CD4-positive, alpha-beta T cell treated with Interleukin-15 for 4 hours (primary cell): ENCODE data around the gene TSPAN7.
A peak's percentile ranks its signal among the peaks of the same experiment; 100 is the strongest.

Experiments used
- DNase-seq: peaks from one replicate; pipeline ENCODE4 v3.0.0-alpha.2; 2020; ENCODE audit warnings: low spot score

TSPAN7 gene

GRCh38 chrX:38561126-38561868, at the start of gene TSPAN7:
Gene TSPAN7 (plus strand): TSS chrX:38561542. CDS start chrX:38561547, 5 bp downstream.
- peak; percentile 73 for DNase-seq

- no peak for DNase-seq
Measured at GRCh38 chrX:38513112-38513742, 48.1 kb upstream of the TSPAN7 start.

GRCh38 chrX:38514016-38514854, 47.1 kb upstream of the TSPAN7 start:
- no peak for DNase-seq

GRCh38 chrX:38515291-38515690, 46.1 kb upstream of the TSPAN7 start:
- no peak for DNase-seq

GRCh38 chrX:38516196-38516774, 45.1 kb upstream of the TSPAN7 start:
- DNase-seq, result no peak

GRCh38 chrX:38519651-38520050, 41.7 kb upstream of the TSPAN7 start:
- DNase-seq, result no peak

GRCh38 chrX:38538134-38538533, 23.2 kb upstream of the TSPAN7 start:
- DNase-seq, result no peak

GRCh38 chrX:38539748-38540147, 21.6 kb upstream of the TSPAN7 start:
- no peak for DNase-seq

- DNase-seq, result no peak
Measured at GRCh38 chrX:38548508-38548907, 12.8 kb upstream of the TSPAN7 start.

- DNase-seq, result no peak
Measured at GRCh38 chrX:38552721-38553120, 8.6 kb upstream of the TSPAN7 start.

- no peak for DNase-seq
Measured at GRCh38 chrX:38558686-38559085, 2.7 kb upstream of the TSPAN7 start.

- DNase-seq, result no peak
Measured at GRCh38 chrX:38560776-38561125, 591 bp upstream of the TSPAN7 start.

- DNase-seq, result no peak
Measured at GRCh38 chrX:38561951-38562719, 793 bp downstream of the TSPAN7 start.

GRCh38 chrX:38563030-38563429, 1.7 kb downstream of the TSPAN7 start:
- DNase-seq, result no peak

GRCh38 chrX:38570396-38570795, 9.1 kb downstream of the TSPAN7 start:
- no peak for DNase-seq

GRCh38 chrX:38571058-38571457, 9.7 kb downstream of the TSPAN7 start:
- DNase-seq, result no peak

GRCh38 chrX:38574858-38575257, 13.5 kb downstream of the TSPAN7 start:
- no peak for DNase-seq

GRCh38 chrX:38575888-38576287, 14.5 kb downstream of the TSPAN7 start:
- no peak for DNase-seq

- no peak for DNase-seq
Measured at GRCh38 chrX:38577738-38578137, 16.4 kb downstream of the TSPAN7 start.

- no peak for DNase-seq
Measured at GRCh38 chrX:38578167-38578566, 16.8 kb downstream of the TSPAN7 start.

GRCh38 chrX:38583181-38583580, 21.8 kb downstream of the TSPAN7 start:
- no peak for DNase-seq

GRCh38 chrX:38594434-38594833, 33.1 kb downstream of the TSPAN7 start:
- DNase-seq, result no peak
